Rectal smooth muscle tissue (tissue), 1 donor: ENCODE measurements around the gene PGAM5.

Experiments used
- H3K27ac ChIP-seq: one replicate; pipeline ENCODE4 v1.7.0; 2013; ENCODE audit warnings: low read depth, low read length, inconsistent platforms
- H3K27me3 ChIP-seq: one replicate; pipeline ENCODE4 v1.7.0; 2013; ENCODE audit warnings: low read length; ENCODE audit not compliant: control insufficient read depth, insufficient read depth
- H3K36me3 ChIP-seq: one replicate; pipeline ENCODE4 v1.7.0; 2013; ENCODE audit warnings: low read length; ENCODE audit not compliant: control insufficient read depth, insufficient read depth
- H3K4me1 ChIP-seq: one replicate; pipeline ENCODE4 v1.7.0; 2013; ENCODE audit warnings: low read length; ENCODE audit not compliant: control insufficient read depth, insufficient read depth
- H3K4me3 ChIP-seq: one replicate; pipeline ENCODE4 v1.7.0; 2013; ENCODE audit warnings: low read length
- H3K9ac ChIP-seq: one replicate; pipeline ENCODE4 v1.7.0; 2013; ENCODE audit warnings: low read length

Gene PGAM5

GRCh38 chr12:132771126-132771838 lies 60.6 kb downstream of the PGAM5 start:
- no peaks in the 10 kb centered on the region for H3K27me3 ChIP-seq
- H3K27ac ChIP-seq, result no peak overlapping the region
- peaks cover 21% of the 10 kb centered on the region for H3K36me3 ChIP-seq
- H3K4me1 ChIP-seq, result no peaks in the 10 kb centered on the region
- H3K4me3 ChIP-seq, result no peak overlapping the region
- H3K9ac ChIP-seq, result no peak overlapping the region
